Duodenal mucosa (tissue), 2 donors: Measurements from ENCODE around the gene RNF149.

ENCODE experiments used
- H3K27ac ChIP-seq: one replicate; pipeline ENCODE4 v1.7.0; 2013; ENCODE audit warnings: low read depth, low read length
- H3K27me3 ChIP-seq, 2 donors: one replicate each; pipeline ENCODE4 v1.7.0; 2013; ENCODE audit warnings: low read length in 2 of 2, control low read depth in 1 of 2; ENCODE audit not compliant: insufficient read depth in 2 of 2, control insufficient read depth in 1 of 2
- H3K36me3 ChIP-seq, 2 donors: one replicate each; pipeline ENCODE4 v1.7.0; 2013; ENCODE audit warnings: low read length in 2 of 2, control low read depth in 1 of 2; ENCODE audit not compliant: insufficient read depth in 2 of 2, control insufficient read depth in 1 of 2
- H3K4me1 ChIP-seq, 2 donors: one replicate each; pipeline ENCODE4 v1.7.0; 2013; ENCODE audit warnings: low read length in 2 of 2, control low read depth in 1 of 2; ENCODE audit not compliant: insufficient read depth in 2 of 2, control insufficient read depth in 1 of 2
- H3K4me3 ChIP-seq, 2 donors: one replicate each; pipeline ENCODE4 v1.7.0; 2013; ENCODE audit warnings: low read length in 2 of 2, low read depth in 1 of 2
- H3K9ac ChIP-seq, 2 donors: one replicate each; pipeline ENCODE4 v1.7.0; 2013; ENCODE audit warnings: low read length in 2 of 2, low read depth in 1 of 2
- H3K9me3 ChIP-seq, 2 donors: one replicate each; pipeline ENCODE4 v1.7.0; 2013; ENCODE audit warnings: low read length in 2 of 2, control low read depth in 1 of 2; ENCODE audit not compliant: control insufficient read depth in 1 of 2

Gene RNF149

GRCh38 chr2:101299604-101300003, 8.9 kb downstream of the RNF149 start:
- Histone ChIP-seq H3K9me3 (no peaks in the 10 kb centered on the region), H3K4me3 (no peak overlapping the region), H3K36me3 (peaks cover 0 to 22% of the 10 kb centered on the region in 2 donors), H3K27me3 (no peaks in the 10 kb centered on the region), H3K4me1 (peaks cover 15 to 25% of the 10 kb centered on the region in 2 donors), H3K9ac (no peak overlapping the region), H3K27ac (no peak overlapping the region)

GRCh38 chr2:101297383-101297782, 11.1 kb downstream of the RNF149 start:
- Histone ChIP-seq H3K4me1 (peaks cover 11 to 16% of the 10 kb centered on the region in 2 donors), H3K27me3 (no peaks in the 10 kb centered on the region), H3K36me3 (peaks cover 9 to 27% of the 10 kb centered on the region in 2 donors), H3K4me3 (no peak overlapping the region), H3K9me3 (no peaks in the 10 kb centered on the region), H3K27ac (no peak overlapping the region), H3K9ac (no peak overlapping the region)

GRCh38 chr2:101296371-101296770, 12.1 kb downstream of the RNF149 start:
- no peaks in the 10 kb centered on the region for H3K27me3 ChIP-seq
- peaks cover 11 to 16% of the 10 kb centered on the region in 2 donors for H3K4me1 ChIP-seq
- H3K27ac ChIP-seq, result no peak overlapping the region
- no peaks in the 10 kb centered on the region for H3K9me3 ChIP-seq
- no peak overlapping the region for H3K4me3 ChIP-seq
- peaks cover 9 to 27% of the 10 kb centered on the region in 2 donors for H3K36me3 ChIP-seq
- H3K9ac ChIP-seq, result no peak overlapping the region

GRCh38 chr2:101295895-101296294, 12.6 kb downstream of the RNF149 start:
- H3K27me3 ChIP-seq, result no peaks in the 10 kb centered on the region
- no peak overlapping the region for H3K4me3 ChIP-seq
- peaks cover 9 to 25% of the 10 kb centered on the region in 2 donors for H3K36me3 ChIP-seq
- no peaks in the 10 kb centered on the region for H3K9me3 ChIP-seq
- H3K27ac ChIP-seq, result no peak overlapping the region
- no peak overlapping the region for H3K9ac ChIP-seq
- H3K4me1 ChIP-seq, result peaks cover 11 to 16% of the 10 kb centered on the region in 2 donors

- no peak overlapping the region for H3K27ac ChIP-seq
Observed at GRCh38 chr2:101294861-101295260, 13.6 kb downstream of the RNF149 start.

DNA sequence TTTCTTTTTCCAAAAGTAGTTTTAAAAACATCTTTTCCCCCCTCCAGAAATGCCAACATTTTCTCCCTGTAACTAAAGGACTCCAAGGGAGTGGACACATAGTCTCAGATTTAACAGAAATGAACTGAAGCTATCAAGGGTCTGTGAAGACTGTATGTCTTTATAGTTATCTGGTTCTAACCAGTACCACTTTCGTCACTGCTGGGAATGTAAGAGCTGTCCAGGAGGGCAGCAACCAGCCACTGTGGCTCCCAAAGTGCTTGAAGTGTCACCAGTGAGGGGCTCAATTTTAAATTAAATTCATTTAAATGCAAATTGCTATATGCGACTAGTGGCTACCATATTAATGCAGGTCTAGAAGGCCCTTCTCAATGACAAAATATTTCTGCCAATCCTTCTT, 15.0 kb downstream of the RNF149 start:
- Histone ChIP-seq H3K36me3 (peaks cover 12 to 26% of the 10 kb centered on the region in 2 donors), H3K9me3 (no peaks in the 10 kb centered on the region), H3K27me3 (no peaks in the 10 kb centered on the region), H3K9ac (no peak overlapping the region), H3K4me3 (no peak overlapping the region), H3K27ac (no peak overlapping the region), H3K4me1 (peaks cover 3 to 4% of the 10 kb centered on the region in 2 donors)

More at GRCh38 chr2:101294861-101295260, 13.6 kb downstream of the RNF149 start:
- Histone ChIP-seq H3K9me3 (no peaks in the 10 kb centered on the region), H3K9ac (no peak overlapping the region), H3K36me3 (peaks cover 9 to 23% of the 10 kb centered on the region in 2 donors), H3K4me3 (no peak overlapping the region), H3K4me1 (peaks cover 5 to 8% of the 10 kb centered on the region in 2 donors), H3K27me3 (no peaks in the 10 kb centered on the region)

- Histone ChIP-seq H3K27ac (no peak overlapping the region), H3K4me3 (no peak overlapping the region), H3K27me3 (no peaks in the 10 kb centered on the region), H3K9me3 (no peaks in the 10 kb centered on the region), H3K36me3 (peaks cover 19 to 40% of the 10 kb centered on the region in 2 donors), H3K9ac (no peak overlapping the region), H3K4me1 (peaks cover 0 to 3% of the 10 kb centered on the region in 2 donors)
Observed at GRCh38 chr2:101291973-101292372, 16.5 kb downstream of the RNF149 start.

DNA sequence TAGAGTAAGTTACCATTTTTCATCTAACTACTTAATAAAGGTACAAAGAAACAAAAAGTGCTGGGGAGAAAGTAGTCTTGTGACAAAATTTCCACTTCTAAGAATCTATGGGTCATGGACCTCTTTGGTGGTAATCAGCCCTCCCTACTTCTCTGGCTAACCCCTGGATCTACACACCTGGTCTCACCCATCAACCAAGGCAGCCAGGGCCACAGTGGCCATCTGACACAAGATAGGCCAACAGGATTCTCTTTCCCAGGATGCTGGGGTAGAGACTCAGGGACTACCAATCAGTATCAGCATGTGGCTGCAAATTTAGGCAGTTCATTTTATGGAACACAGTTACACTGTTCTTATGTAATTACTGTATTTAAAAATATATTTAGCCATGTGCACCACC, 17.8 kb downstream of the RNF149 start:
- no peaks in the 10 kb centered on the region for H3K9me3 ChIP-seq
- H3K9ac ChIP-seq, result no peak overlapping the region
- peaks cover 19 to 50% of the 10 kb centered on the region in 2 donors for H3K36me3 ChIP-seq
- no peak overlapping the region for H3K27ac ChIP-seq
- no peak overlapping the region for H3K4me3 ChIP-seq
- H3K27me3 ChIP-seq, result no peaks in the 10 kb centered on the region
- no peaks in the 10 kb centered on the region for H3K4me1 ChIP-seq

GRCh38 chr2:101287303-101287702, 21.2 kb downstream of the RNF149 start:
- Histone ChIP-seq H3K4me1 (no peaks in the 10 kb centered on the region), H3K27ac (no peak overlapping the region), H3K27me3 (no peaks in the 10 kb centered on the region), H3K9me3 (no peaks in the 10 kb centered on the region), H3K36me3 (peaks cover 23 to 65% of the 10 kb centered on the region in 2 donors), H3K4me3 (no peak overlapping the region), H3K9ac (no peak overlapping the region)

DNA sequence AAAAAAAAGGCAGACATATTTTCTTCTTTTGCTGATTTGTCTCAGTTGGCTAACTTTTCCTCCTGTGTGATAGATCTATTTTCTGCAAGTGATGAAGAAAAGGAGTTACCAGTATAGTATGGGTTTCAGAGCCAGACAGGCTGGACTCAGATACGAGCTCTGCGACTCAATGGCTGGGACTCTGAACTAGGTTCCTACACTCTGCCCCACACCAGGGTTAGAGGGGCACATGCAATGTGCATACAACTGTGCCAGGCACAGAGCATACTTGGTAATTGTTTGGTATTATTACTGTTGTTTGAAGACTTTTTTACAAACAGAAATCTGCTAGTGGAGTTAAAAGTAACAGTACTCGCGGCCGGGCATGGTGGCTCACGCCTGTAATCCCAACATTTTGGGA, 21.8 kb downstream of the RNF149 start:
- Histone ChIP-seq H3K27me3 (no peaks in the 10 kb centered on the region), H3K9me3 (no peaks in the 10 kb centered on the region), H3K4me3 (no peak overlapping the region), H3K36me3 (peaks cover 29 to 67% of the 10 kb centered on the region in 2 donors), H3K9ac (no peak overlapping the region), H3K27ac (no peak overlapping the region), H3K4me1 (no peaks in the 10 kb centered on the region)

DNA sequence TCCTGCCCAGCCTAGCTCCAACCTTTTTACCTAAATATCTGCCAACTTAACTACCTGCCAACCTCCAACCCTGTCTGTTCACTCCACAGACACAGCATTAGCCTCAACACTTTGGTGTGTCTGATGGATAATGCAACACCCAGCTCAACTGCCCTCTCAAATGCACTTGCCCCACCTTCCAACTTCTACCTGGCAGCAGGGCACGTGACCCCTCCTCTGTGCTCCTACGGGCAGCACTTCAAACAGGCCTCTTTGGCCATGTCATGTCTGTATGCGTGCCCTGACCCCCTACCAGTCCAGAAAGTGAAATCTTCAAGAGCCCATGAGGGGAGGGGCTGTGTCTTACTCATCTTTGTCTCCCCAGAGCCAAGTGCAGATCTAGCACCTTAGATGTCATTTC, 25.5 kb downstream of the RNF149 start:
- H3K4me3 ChIP-seq, result no peak overlapping the region
- H3K27ac ChIP-seq, result no peak overlapping the region
- no peaks in the 10 kb centered on the region for H3K9me3 ChIP-seq
- no peaks in the 10 kb centered on the region for H3K4me1 ChIP-seq
- H3K27me3 ChIP-seq, result no peaks in the 10 kb centered on the region
- H3K36me3 ChIP-seq, result peaks cover 33 to 85% of the 10 kb centered on the region in 2 donors
- H3K9ac ChIP-seq, result no peak overlapping the region
